ENCODE data around the gene PRTFDC1.

Gene PRTFDC1

DNA sequence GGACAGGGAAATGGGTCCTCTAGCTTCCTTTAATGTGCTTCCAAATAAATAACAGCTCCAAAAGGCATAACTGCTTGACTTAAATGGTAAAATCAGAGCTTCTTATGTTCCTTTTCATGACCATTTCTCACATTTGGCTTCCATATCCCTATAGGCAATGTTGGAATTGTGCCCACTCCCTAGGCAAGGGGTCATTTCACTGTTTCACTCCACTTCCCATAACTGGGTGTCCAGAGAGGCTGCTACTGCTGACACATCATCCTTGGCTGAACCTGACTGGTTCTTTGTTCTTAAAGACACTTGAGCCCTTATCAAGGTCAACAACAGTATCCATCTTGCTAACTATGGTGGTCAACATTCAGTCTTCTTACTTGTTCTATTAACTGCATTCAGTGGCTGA, 37.1 kb downstream of the PRTFDC1 start:
- intact Hi-C loops (cut with DNase I), result no loop called here
- DNase-seq, result no peak

DNA sequence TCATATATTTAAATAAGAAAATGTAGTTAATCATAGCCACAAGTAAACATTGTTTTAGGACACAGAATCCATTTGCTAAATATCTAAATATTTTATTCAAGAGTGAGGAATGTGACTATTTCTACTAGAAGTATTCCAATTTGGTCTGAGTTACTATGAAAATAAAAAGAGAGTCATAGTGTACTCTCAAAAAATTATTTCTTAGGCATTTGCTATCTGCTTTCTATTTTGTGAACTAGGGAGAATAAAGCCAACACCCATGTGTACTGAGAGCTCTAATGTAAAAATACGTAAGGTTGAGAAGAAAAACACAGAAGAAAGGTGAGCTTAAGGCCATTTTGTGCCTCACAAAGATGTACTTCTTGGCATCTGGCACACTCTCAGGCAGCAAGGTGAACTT, 38.3 kb downstream of the PRTFDC1 start:
- no peak for DNase-seq
- intact Hi-C loops (cut with DNase I), result no loop called here

DNA sequence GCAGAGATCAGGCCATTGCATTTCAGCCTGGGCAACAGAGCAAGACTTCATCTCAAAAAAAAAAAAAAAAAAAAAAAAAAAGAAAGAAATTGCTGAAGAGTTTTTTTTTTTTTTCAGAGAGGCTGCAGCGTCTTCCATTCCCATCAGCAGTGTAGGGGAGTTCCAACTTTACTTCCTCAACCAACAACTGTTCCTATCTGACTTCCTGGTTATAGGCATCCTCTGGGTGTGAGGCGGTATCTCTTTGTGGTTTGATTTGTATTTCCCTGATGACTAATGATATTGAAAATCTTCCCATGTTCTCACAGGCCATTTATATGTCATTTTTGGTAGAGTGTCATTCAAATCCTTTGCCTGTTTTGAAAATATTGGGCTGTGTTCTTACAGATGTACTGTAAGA, 40.2 kb downstream of the PRTFDC1 start:
- DNase-seq, result no peak
- intact Hi-C loops (cut with DNase I), result no loop called here

DNA sequence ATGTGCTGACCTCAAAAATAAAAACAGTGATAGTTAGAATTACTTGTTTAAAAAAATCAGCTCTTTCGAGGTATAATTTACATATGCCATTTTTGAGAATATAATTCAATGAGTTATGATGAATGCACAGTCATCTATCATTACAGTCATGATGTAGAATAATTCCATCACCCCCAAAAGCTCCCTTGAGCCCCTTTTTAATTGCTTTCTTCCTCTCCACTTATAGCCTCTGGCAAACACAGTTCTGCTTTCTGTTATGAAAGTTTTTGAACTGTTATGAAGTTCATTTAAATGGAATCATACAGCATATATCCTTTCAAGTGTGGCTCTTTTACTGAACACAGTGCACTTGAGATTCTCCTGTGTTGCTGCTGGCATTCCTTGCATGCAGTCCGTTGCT, 41.4 kb downstream of the PRTFDC1 start:
- intact Hi-C loops (cut with DNase I), result no loop called here
- DNase-seq, result no peak

DNA sequence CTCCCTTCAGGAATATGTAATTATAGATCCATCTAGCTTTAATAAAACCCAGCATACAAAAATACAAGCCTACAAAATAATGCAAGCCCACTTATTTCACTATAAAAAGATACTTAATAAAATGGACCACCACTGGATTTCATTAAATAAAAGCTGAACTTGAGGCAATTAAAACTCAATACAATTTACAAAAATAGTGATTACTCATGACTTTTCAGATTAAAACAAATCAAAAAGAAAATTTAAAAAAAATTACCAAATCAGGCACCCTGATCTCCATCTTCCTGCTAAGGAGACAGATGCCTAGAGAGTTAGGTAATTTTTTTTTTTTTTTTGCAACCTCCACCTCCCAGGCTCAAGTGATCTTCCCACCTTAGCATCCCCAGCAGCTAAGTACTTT, 41.8 kb downstream of the PRTFDC1 start:
- intact Hi-C loops (cut with DNase I), result no loop called here
- no peak for DNase-seq

DNA sequence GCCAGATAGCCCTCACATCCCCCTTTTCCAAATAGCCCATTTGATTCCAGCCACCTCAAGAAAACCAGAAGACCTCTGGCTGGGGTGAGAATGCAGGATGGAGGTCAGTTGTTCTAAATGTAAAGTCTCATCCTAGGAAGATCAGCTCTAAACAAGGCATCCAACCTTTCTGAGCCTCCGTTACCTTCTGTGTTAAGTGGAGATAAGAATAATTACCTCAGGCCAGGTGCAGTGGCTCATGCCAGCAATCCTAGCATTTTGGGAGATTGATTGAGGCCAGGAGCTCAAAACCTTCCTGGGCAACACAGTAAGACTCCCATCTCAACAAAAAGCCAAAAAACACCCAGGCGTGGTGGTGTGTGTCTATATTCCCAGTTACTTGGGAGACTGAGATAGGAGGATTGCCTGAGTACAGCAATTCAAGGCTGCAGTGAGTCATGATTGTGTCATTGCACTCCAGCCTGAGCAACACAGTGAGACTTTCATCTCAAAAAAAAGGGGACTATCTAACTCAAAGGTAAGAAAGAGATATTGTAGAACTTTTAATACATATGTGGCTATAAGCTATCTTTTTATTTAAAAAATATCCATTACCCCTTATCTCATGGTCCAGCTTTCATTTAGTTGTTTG, 43.5 kb downstream of the PRTFDC1 start:
- peak in 4 of 42 donors; percentile 36 to 60 (median 46) for DNase-seq

DNA sequence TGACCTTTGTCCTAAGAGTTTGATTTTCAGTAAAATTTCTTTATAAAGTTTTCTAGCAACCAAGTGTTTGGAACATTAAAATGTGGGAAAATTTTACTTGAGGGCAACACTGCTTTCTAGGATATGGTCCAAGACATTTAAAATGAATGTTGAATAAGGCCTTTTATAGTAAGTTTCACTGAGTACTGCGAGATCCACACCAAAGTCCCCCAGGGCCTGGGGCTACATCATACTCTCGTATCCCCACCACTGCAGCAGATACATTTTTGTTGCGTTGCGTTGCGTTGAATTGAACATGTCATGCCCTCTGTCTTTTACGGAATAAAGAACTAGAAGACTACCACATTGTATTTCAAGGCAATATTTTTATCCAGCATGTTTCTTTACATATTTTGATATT, 44.5 kb downstream of the PRTFDC1 start:
- no peak for DNase-seq
- intact Hi-C loops (cut with DNase I), result no loop called here

More for the DNA sequence above, 43.5 kb downstream of the PRTFDC1 start:
- intact Hi-C loops (cut with DNase I), result no loop called here

DNA sequence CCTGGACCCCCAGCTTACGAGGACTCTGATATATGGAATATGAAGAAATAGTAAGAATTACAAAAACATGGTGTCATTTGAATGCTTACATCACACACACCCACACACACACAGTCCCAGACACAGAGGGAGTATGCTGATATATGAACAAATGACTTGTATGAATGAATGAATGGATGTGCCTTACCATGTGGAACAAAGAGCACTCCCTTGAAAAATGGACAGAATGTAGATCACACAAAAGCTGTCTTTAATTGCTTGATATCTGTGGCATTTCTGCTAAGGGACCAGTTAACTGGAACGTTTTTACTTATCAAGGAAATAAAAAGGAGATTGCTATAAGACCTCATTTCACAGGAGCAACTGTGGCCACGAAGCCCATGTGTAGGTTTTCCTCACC, 46.0 kb downstream of the PRTFDC1 start:
- DNase-seq, result no peak
- intact Hi-C loops (cut with DNase I), result no loop called here

DNA sequence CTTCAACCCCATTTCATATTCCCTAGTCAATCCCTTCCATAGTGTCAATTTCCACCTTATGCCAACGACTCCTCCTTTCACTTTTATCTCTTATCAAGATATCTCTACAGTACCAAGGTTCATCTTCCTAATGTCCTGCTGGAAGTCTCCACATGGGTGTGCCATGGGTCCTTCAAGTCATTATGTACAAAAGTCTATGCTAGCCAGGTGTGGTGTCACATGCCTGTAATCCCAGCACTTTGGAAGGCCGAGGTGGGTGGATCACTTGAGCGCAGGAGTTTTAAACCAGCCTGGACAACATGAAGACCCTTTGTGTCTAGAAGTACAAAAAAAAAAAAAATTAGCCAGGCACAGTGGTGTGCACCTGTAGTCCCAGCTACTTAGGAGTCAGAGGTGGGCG, 47.6 kb downstream of the PRTFDC1 start:
- intact Hi-C loops (cut with DNase I), result no loop called here
- no peak for DNase-seq

DNA sequence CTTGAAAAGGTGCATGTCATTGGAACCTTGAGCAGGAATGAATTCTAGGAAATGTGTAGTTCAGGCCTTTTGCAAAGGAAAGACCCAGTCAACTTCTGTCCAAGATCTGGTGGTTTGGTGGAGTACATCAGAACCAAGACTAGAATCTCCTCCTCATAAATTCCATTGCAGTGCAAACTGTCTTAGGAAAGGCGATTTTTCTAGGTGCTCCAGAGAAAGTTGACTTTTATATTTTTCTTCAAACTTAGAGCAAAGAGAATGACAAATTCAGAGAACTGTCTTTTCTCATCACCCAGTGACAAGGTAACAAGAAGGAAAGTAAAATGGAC, 50.0 kb downstream of the PRTFDC1 start:
- DNase-seq, result no peak
- intact Hi-C loops (cut with DNase I), result no loop called here

DNA sequence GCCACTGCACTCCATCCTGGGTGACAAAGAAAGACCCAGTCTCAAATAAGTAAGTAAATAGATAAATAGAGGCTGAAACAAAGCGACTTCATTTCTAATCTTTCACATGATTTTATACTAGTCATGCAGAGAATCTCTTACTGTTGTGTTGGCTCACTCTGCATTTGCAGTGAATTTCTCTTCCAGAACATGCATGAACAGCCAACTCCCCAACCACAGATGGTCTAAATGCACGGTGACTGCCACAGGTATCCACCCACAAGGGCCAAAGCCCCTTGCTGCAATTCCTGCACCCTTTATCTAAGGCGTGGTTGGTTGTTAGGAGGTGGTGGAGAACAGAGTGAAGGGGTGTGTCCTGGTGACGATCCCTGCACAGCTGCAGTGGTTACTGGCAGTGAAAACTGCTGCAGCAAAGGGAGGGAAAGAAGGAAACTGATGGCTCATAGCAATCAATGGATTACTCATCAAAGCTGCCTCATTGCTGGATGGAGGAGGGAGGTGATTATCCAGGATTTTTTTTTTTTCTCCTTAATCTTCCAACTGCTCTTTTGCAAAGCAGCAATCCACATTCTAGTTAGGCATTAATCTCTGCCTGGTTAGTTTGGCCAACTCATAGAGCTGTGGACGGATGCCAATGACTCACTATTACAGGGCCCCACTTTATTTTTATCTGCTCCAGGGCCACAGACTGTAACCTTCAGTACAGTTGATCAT, 50.6 kb downstream of the PRTFDC1 start:
- intact Hi-C loops (cut with DNase I), result no loop called here

DNA sequence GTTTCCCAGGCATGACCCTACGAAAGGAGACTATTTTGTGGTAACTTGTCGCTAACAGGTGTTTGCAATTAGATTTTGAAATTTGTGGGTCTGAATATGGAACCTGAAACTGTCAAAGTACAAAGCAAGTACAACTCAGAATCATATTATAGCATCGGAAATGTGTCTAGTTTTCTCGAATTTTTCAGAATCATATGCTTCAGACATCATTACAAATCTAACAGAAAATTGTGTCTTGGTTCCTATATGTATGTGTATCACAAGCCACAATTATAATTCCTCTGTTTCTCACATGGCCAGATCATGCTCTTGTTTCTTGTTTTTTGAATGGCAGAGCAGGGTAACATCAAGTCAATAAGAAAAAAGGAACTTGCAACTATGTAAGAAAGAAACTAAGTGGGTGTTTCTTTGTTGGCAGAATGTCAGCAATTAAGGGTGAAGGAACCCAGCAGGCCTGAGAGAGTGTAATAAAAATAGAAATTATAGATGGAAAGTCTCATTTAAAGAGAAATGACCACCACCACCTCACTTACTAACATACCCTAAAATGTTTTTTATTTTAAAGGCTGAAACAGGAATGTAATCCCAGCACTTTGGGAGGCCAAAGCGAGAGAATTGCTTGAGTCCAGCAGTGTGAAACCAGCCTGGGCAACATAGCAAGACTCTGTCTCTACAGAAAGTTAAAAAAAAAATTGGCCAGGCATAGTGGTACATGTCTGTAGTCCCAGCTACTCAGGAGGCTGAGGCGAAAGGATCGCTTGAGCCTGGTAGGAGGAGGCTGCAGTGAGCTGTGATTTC, 51.3 kb downstream of the PRTFDC1 start:
- DNase-seq, result no peak
- intact Hi-C loops (cut with DNase I), result no loop called here

More for the DNA sequence above, 50.6 kb downstream of the PRTFDC1 start:
- peak in 38 of 42 donors; percentile 20 to 87 (median 58) for DNase-seq

DNA sequence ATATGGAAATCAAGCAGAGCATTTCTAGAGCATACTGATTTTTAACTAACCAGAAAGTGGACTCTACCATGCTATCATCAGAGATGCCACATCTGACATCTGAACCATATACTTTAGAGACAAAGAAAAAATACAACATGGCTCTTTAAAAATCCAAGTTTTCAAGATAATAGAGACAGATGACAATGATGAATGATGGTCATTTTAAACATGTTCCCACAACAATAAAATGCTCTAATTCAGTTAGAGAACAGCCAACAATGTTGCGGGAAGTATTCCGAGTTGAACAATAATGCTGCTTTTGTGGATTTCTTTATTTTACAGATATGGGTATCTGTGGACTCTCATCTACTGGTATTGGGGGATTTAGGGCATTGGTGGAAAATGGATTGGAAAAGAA, 52.8 kb downstream of the PRTFDC1 start:
- no peak for DNase-seq
- intact Hi-C loops (cut with DNase I), result no loop called here

DNA sequence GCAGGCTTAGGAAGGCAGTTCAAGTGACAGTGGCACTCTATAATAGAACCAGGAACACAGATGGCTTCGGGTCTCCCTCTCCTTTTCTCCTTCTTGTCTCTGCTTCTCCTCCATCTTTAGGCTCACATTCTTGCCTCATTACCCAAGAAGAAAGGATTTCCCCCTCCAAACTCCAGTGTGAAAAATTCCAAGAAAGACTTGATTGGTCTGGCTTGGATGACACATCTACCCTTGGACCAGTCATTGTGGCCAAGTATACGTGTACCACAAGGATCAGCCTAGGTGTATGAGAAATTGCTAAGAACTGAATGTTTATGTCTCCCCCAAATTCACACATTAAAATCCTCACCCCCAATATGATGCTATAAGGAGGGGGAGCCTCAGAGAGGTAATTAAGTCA, 53.9 kb downstream of the PRTFDC1 start:
- DNase-seq, result no peak
- intact Hi-C loops (cut with DNase I), result no loop called here

DNA sequence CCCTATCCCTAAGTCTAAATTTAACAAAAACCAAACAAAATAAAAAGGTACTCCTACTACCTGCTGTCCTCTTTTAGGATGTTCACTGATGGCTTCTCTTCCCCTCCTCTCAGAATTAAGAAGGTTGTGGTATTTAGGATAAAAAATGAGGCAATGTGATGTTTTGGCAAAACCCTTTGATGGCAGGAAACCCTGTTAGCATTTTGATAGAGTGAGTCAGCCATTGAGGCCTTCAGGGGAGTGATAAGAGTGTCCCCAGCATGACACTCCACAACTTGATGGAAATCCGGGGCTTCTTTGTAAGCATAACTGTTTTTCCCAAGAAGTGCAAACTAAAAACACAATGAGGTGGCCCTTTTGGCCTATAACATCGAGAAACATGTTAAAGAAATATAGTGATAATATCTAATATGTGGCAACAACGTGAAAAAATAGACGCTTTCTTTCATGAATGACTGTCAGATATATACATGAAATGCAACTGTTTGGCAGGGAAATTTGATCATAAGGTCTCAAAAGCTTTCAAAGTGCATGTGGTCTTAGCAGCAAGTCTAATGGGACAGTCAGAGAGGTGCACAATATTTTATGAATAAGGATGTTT, 55.0 kb downstream of the PRTFDC1 start:
- DNase-seq, result no peak
- intact Hi-C loops (cut with DNase I), result no loop called here

DNA sequence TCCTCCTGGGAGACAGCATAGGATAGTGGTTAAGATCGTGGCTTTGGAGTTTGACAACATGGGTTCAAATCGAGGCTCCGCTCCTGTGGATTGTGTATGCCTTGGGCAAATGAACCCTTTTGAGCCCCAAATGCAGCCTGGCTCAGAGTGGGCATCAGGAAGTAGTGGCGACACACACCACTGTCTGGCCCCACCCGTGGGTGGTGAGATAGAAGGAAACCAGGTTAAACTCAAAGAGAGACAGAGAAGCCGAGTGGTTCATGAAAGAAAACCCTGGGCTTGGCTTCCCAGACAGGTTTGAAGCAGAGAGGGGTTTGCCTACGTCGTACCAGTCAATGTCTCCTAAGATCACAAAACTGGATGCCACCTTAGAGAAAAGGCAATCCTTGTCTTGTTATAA, 57.7 kb downstream of the PRTFDC1 start:
- intact Hi-C loops (cut with DNase I), result no loop called here
- no peak for DNase-seq

DNA sequence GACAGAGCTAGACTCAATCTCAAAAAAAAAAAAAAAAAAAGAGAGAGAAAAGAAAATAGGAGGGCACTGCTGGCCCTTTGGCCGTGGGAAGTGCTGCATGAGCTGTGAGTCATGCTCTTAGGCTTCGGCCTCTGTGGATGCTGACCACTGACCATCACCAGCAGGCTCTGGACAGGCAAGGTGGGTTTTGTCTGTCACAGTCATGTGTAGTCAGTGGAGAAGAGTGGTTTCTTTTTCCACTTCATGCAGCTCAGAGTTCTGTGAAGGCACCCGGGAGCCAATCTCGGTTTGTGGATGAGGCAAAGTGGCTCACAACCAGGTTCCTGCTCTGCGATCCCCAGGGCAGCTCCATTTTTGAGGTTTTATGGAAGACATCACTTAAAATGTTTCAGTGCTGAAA, 58.1 kb downstream of the PRTFDC1 start:
- intact Hi-C loops (cut with DNase I), result no loop called here
- DNase-seq, result peak in 1 of 42 donors; percentile 17

DNA sequence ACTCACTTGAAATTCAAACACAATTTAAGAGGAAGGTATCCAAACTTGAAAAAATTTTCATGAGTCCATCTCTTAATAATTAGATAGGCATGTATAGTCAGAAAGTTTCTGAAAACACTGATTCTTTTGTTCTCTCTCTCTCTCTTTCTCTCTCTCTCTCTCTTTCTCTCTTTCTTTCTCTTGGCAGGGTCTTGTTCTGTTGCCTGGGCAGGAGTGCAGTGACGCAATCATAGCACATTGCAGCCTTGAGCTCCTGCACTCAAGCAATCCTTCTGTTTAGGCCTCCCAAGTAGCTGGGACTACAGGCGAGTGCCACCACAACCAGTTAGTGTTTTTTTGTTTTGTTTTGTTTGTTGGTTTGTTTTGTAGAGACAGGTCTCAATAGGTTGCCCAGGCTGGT, 59.3 kb downstream of the PRTFDC1 start:
- intact Hi-C loops (cut with DNase I), result no loop called here
- DNase-seq, result no peak

DNA sequence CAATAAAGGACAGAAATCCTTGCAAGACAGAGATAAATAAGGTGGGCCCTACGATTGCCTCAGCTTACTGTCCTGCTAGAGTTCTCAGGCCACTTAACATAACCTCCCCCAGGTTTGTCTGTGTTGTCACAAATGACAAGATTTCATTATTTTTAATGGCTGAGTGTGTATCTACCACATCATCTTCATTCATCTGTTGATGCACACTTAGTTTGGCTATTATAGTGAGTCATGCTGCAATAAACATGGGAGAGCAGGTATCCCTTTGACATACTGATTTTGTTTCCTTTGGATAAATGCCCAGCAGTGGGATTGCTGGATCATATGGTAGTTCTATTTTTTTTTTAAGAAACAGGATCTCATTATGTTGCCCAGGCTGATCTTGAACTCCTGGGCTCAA, 60.6 kb downstream of the PRTFDC1 start:
- DNase-seq, result no peak
- intact Hi-C loops (cut with DNase I), result no loop called here

DNA sequence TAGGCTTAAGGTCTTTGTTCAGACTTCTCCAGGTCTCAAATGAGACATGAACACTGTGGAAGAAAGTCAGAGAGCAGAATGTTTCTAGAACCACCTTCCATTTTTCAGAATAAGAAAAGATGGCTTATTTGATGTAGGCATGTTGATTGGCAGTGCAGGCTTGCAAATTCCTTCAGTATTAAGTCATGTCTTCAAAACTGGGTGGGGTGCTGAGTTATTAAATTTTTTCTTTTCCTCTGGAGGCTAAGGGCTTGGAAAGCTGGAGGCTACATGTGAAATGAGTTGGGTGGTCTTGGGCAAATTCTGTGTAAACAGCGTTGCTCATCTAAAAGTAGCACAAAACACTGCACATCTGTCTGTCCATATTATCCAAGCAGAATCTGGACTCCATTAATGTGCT, 62.8 kb downstream of the PRTFDC1 start:
- DNase-seq, result no peak
- intact Hi-C loops (cut with DNase I), result no loop called here

Measured in head of caudate nucleus (tissue), 42 donors.